Daoy (cell line): ENCODE results near the gene IFT74. TPM values are rescaled to one million over a fixed set of nuclear protein-coding genes. Genes with fewer than 3 reads are reported as not detected.
A peak's percentile ranks its signal among the peaks of the same experiment; 100 is the strongest.

Experiments
- DNase-seq: peaks from one replicate; pipeline ENCODE4 v3.0.0-alpha.2; 2015; ENCODE audit warnings: low read depth
- total RNA-seq: library from RNA; depleted of rRNA; stranded (reverse); fragments of >200 nt; shearing (Covaris generic); gene quantifications from 2 replicates; pipeline ENCODE4 v1.2.3, GENCODE V29; 2014

The IFT74 gene
- total RNA-seq, 1 experiment from 2014 or later, result 25.6 TPM

GRCh38 chr9:26974927-26975326 lies 18.7 kb downstream of the IFT74 start:
- DNase-seq, result no peak

- peak; percentile 62 for DNase-seq
These were observed 19.8 kb downstream of the IFT74 start for GRCh38 chr9:26975728-26976707.

DNA sequence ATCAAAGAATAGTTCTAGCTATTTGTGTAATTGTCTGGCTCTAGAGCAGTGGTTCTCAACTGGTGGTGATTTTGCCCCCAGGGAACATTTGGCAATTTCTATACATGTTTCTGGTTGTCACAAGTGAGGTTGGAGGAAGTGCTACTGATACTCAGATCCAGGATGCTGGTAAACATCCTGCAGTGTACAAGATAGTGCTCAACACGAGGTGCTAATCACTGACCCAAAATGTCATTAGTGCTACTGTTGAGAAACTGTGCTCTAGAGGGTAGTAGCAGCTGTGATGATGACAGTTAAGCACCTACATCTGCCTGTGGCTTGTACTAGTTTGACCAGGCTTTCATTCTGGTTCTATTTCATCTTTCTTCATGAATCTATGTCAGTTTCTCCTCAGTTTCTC lies 27.1 kb downstream of the IFT74 start:
- no peak for DNase-seq

DNA sequence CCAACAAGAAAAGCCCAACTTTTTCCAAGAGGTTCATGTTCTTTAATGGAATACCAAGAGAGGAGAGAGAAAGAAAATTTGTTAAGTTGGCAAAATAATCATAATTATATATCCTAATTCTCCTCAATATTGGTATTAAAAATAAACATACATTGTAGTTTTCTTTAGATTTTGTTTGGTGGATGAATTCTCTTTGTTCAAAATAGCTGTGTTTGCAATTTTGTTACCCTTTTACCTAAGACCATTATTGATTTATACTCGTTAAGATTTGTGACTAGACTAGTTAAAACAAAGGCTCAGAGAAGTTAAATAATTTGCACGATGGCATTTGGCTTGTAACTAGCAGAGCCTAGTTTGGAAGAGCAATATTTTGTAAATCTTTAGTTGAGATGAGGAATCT lies 39.6 kb downstream of the IFT74 start:
- no peak for DNase-seq

- DNase-seq, result no peak
These were observed 47.3 kb downstream of the IFT74 start for GRCh38 chr9:27003426-27004077.

DNA sequence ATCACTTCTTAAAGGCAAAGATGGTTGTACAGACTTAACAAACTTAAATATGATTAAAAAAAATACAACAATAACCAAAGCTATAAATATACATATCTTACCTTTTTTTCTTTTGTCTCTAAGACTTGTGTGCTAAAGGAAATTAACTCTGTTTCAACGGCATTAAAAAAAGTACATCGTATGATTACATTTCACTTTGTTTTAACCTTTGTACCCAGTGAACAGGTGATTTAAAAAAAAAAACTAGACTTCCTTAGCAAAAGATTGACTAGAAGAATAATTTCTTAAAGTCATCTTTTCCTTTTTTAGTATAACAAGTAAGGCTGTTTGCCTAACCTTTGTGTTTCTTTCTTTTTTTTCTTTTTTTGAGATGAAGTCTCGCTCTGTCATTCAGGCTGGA lies 49.3 kb downstream of the IFT74 start, which contains the start of gene LRRC19:
TSS of gene LRRC19 (minus strand) at position 182 of the 400 bp plus-strand sequence. CDS start 5,978 bp downstream, outside the sequence.
- DNase-seq, result no peak

DNA sequence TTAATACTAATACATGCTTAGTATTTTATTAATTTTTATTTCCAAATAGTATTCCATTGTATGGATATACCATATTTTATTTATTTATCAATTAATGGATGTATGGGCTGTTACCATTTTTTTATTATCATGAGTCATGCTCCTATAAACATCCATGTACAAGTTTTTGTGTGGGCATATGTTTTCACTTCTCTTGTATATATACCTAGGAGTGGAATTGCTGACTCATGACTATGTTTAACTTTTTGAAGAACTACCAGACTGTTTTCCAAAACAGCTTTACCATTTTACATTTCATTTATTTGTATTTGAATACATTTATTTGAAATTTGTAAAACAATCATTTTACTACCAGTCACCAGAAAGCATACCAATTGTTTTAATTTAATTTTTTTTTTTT lies 63.4 kb downstream of the IFT74 start:
- DNase-seq, result no peak

DNA sequence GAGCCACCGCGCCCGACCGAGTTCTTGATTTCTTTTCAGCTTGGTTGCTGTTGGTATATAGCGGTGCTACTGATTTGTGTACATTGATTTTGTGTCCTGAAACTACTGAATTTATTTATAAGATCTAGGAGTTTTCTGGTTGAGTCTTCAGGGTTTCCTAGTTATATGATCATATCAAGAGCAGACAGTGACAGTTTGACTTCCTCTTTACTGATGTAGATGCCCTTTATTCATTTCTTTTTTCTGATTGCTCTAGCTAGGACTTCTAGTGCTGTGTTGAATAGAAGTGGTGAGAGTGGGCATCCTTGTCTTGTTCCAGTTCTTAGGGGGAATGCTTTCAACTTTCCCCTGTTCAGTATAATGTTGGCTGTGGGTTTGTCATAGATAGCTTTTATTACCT lies 66.7 kb downstream of the IFT74 start:
- no peak for DNase-seq

DNA sequence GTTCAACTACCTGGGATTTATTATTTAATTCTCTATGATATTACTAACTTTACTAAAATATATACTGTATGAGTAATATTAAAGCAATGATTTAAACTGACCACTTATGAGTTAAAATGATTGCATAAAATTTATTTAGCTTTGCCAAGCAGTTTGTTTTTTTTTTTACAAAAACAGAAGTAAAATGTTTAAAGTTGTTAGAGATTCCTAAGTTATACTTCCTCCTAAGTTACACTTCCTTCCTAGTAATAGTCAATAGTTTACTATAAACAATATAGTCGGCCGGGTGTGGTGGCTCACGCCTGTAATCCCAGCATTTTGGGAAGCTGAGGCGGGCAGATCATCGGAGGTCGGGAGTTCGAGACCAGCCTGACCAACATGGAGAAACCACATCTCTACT lies 73.0 kb downstream of the IFT74 start:
- DNase-seq, result no peak

DNA sequence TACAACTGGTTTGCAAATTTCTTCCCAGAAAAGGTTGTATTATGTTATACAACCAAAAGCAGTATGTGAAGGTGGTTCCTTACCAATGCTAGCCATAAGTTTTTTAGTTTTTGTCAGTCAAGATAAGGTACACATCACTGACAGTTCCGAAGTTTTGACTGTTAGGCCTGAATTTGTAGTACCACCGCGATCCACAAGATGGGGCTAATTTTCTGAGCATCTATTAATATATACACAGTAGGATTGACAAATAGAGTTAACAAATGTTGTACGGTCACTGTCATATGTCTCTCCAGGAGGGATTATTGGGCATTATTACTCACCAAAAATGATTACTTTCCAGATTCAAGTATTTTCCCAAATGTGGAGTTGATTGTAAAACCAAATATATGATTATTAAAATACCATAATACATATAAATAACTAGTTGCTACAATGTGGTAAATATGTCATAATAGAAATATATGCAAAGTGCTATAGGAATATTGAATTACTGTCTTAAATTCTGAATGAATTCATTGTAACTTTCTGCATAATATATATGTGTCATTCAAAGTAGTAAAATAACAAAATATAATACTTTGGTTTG lies 77.7 kb downstream of the IFT74 start:
- DNase-seq, result peak; percentile 52

DNA sequence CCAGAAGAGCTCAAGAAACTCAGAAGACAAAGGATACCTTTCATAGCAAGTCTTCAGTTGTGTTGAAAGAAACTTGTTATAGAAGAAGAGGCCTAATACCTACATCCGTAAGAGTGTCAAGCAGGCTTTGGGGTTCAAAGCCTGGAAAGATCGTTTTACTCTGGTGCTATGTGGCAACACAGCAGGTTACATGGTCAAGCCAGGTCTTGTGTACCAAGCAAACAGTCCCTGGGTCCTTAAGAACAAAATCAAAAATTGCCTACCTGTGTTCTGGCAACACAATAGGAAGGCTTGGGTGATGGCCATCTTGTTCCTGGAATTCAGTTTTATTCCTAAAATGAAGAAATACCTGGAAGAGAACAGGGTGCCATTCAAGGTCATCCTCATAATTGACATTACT lies 81.3 kb downstream of the IFT74 start:
- no peak for DNase-seq

- DNase-seq, result no peak
These were observed 85.5 kb downstream of the IFT74 start for GRCh38 chr9:27041746-27042145.

DNA sequence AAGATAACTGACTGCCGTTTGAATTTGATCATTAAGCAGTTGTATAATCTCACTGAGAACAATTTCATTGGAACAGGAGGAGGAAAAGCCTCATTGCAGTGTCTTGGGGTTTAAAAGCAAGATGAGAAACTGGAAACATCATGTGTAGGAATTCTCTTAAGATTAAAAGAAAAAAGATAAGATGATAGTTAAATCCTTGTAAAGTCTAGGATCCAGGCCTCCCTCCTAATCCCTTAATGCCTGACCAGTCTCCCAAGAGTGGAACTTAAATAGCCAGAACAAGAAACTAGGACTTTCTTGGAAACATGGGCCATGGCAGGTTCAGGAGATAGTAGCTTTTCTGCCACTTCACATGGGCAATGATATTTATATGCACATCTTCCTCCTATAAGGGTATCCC lies 86.3 kb downstream of the IFT74 start:
- no peak for DNase-seq

DNA sequence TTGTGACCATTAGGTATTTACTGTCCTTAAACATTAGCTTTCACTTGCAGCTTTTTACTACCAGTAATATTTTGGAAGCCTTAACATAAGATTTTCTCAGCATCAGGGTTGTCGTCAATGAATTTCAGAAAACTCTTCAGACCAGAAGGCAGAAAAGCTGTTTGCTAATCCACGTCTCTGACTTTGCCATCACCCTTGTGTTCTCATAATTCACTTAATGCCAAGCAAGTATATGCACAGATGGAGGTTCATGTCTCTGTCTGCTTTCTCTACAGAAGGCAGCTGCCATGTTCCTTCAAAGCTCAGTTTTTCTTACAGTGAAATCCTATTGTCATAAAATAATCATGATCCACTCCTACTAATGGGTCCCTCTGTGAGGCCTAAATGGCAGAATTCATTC lies 87.0 kb downstream of the IFT74 start:
- no peak for DNase-seq

GRCh38 chr9:27047136-27047535 lies 90.9 kb downstream of the IFT74 start:
- no peak for DNase-seq

DNA sequence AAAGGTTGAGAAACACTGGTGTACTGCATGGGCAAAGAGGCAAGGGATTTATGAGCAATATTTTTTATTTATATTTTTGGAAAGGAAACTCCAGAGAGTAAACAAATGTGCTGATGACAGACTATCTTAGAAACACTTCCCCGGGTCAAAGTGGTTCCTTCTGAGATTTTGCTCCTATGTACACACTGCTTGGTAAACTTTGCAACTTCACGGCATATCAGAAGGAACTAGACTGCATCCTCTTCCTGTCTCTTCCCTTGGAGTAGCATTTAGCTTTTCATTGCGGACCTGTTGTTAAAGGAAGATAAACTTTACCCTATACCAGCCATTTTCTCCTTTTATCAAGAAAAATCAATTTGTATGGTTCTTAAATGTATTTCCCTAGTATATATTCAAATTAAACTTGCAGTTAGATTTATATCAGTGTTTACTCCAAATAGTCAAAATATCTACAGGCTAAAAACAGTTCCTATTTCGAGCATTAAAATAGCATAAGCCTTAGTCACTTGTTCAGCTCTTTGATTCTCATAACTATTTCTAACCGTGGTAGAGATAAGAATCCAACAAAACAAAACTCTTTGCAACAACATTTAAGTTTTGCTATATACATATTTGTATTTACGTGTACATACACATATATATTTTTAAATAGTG lies 97.3 kb downstream of the IFT74 start:
- DNase-seq, result no peak

DNA sequence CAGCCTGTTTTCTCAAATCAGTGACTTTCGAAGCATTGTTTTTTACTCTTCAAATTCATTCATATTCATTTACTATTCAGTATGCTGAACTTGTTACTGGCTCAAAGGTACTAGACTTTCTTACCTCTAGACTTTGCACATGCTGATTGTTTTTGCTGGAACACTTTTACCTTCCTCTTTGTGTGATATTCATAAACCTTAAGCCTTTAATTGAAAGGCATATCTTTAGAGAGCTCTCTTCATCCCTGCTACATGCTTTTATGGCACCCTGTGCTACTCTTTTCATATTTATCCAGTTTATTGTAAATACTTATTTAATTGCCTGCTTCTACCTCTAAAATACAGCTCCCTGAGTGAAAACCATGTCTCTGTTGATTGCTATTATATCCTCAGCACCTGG lies 97.9 kb downstream of the IFT74 start:
- no peak for DNase-seq

DNA sequence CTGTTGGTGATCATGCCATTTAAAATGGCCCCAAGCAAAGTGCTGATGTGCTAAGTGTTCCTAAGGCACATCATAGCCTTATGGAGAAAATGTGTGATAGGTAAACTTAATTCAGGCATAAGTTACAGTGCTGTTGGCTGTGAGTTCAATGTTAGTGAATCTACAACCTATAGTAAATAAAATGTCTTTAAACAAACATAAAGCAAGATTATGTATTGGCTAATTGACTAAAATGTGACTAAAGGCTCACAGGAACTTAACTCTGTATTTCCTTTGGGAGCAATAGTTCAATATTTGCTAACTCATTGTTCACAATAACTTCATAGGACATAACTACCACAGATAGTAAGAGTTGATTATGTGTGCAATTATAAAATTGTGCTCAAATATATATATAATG lies 98.6 kb downstream of the IFT74 start:
- no peak for DNase-seq

GRCh38 chr9:27059412-27059811 lies 103.2 kb downstream of the IFT74 start:
- DNase-seq, result no peak

DNA sequence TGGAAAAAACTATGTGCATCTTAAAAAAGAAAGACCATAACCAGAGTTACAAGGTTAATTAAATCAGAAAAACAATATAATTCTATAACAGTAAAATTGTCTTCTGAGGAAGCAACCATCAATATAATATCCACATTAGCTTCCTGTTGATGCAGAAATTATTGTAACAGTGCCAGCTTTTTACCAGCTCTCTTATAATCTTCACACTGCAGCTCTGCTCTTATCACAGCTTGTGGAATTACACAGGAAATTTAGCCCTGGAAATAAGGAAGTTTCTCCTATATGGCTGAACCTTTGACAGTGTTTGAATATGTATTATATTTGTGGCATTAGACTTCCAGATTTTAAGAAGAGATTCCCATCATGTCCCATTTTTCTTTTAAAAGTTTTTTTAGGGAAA lies 103.7 kb downstream of the IFT74 start:
- no peak for DNase-seq

- DNase-seq, result peak; percentile 11
These were observed 109.1 kb downstream of the IFT74 start for GRCh38 chr9:27065288-27065687.
